ENCODE measurements around the gene ANKRD28. TPM values are rescaled to one million over a fixed set of nuclear protein-coding genes. Genes with fewer than 3 reads are reported as not detected.

Gene ANKRD28
- total RNA-seq, 1 experiment from 2014 or later = 47.5 TPM

DNA sequence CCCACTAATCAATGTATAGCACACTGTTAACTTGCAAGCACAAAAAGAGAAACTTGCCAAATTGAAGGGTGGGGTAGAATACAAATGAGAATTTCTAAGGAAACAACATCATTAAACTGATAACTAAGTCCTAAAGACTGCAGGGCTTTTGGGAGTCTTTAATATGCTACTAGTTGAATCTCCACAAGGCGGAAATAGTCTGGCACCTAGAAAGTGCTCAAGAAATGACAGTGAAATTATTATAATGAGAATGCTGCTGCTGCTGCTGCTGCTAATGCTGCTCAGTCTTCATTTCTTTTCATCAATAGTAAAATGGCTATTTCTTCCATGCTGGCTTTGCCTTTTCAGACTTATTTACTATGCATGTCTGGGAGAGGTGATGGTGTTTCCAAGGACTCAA, 104.4 kb downstream of the ANKRD28 start:
- peaks cover 3 to 4% of the 10 kb centered on the region in 2 experiments; a peak in 2 of 4 replicates for H3K36me3 ChIP-seq (ENCODE audit: control insufficient read depth in 1 of 2, insufficient read depth in 2 of 2, low read length in 2 of 2)
- POLR2A ChIA-PET = no interaction called here
- no TSS peak for BruUV-seq (replicated peaks)

GRCh38 chr3:15690748-15691147, 107.0 kb downstream of the ANKRD28 start:
- Histone ChIP-seq H4K20me1 (ENCODE audit: insufficient read depth) (no peaks in the 10 kb centered on the region), H3K9me3 (ENCODE audit: control insufficient read depth in 1 of 2, insufficient read depth in 1 of 2, low read depth in 1 of 2, low read length in 2 of 2) (no peaks in the 10 kb centered on the region), H3K4me3 (replicated peaks in 1 of 2; ENCODE audit: low read depth in 1 of 2, low read length in 2 of 2) (no peak overlapping the region), H3K27ac (ENCODE audit: low read depth, low read length) (no peak overlapping the region), H2AFZ (ENCODE audit: low read depth, low read length, poor library complexity, severe bottlenecking) (no peak overlapping the region), H3K4me1 (ENCODE audit: control insufficient read depth in 1 of 2, insufficient read depth in 2 of 2, low read length in 2 of 2) (no peaks in the 10 kb centered on the region), H3K79me2 (ENCODE audit: insufficient read depth, low read length) (no peaks in the 10 kb centered on the region), H3K9me2 (ENCODE audit: insufficient read depth) (no peaks in the 10 kb centered on the region), H3K9ac (ENCODE audit: low read length) (no peak overlapping the region), H3K36me3 (ENCODE audit: control insufficient read depth in 1 of 2, insufficient read depth in 2 of 2, low read length in 2 of 2) (peaks cover 3 to 4% of the 10 kb centered on the region in 2 experiments; a peak in 2 of 4 replicates), H3K4me2 (ENCODE audit: low read length) (no peak overlapping the region), H3K27me3 (ENCODE audit: insufficient read depth, low read length) (no peaks in the 10 kb centered on the region)
- no TSS peak for BruUV-seq (replicated peaks)
- ChIA-PET POLR2A (no interaction called here), CTCF (no interaction called here), RAD21 (ENCODE audit: low non-redundant PET in 1 of 2, low total read pairs in 2 of 2, uncharacterized antibody in 2 of 2, unreplicated experiment in 2 of 2) (no interaction called here)
- no peak for DNase-seq (ENCODE audit: low read depth, low spot score)
- TF ChIP-seq TCF7L2 (IDR thresholded peaks at IDR 0.05; ENCODE audit: borderline replicate concordance, extremely low read depth, insufficient read depth, insufficient read length) (no peak), RAD21 (IDR thresholded peaks at IDR 0.05; ENCODE audit: low read depth) (no peak), CBX3 (IDR thresholded peaks at IDR 0.05; ENCODE audit: low read depth) (no peak), CTCF (IDR thresholded peaks at IDR 0.05 in 2 of 3, conservative IDR thresholded peaks at IDR 0.05 in 1 of 3; ENCODE audit: borderline replicate concordance in 1 of 3, insufficient read depth in 1 of 3, low read depth in 2 of 3, low read length in 2 of 3) (no peak), ELF1 (IDR thresholded peaks at IDR 0.05; ENCODE audit: borderline replicate concordance, low read depth) (no peak), ZBTB33 (IDR thresholded peaks at IDR 0.05; ENCODE audit: extremely low read depth, insufficient replicate concordance, low read length) (no peak)
- TF ChIP-seq, protein P1, sequence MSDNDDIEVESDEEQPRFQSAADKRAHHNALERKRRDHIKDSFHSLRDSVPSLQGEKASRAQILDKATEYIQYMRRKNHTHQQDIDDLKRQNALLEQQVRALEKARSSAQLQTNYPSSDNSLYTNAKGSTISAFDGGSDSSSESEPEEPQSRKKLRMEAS (IDR thresholded peaks at IDR 0.05) = no peak
- ATAC-seq = no peak
- intact Hi-C loops (cut with micrococcal nuclease) = no loop called here

More for the DNA sequence above, 104.4 kb downstream of the ANKRD28 start:
- no peaks in the 10 kb centered on the region for H4K20me1 ChIP-seq (ENCODE audit: insufficient read depth)
- H3K4me2 ChIP-seq (ENCODE audit: low read length) = no peak overlapping the region
- H3K9me3 ChIP-seq (ENCODE audit: control insufficient read depth in 1 of 2, insufficient read depth in 1 of 2, low read depth in 1 of 2, low read length in 2 of 2) = no peaks in the 10 kb centered on the region
- ChIA-PET RAD21 (ENCODE audit: low non-redundant PET in 1 of 2, low total read pairs in 2 of 2, uncharacterized antibody in 2 of 2, unreplicated experiment in 2 of 2) (no interaction called here), CTCF (no interaction called here)
- TF ChIP-seq CBX3 (IDR thresholded peaks at IDR 0.05; ENCODE audit: low read depth) (no peak), CTCF (IDR thresholded peaks at IDR 0.05 in 2 of 3, conservative IDR thresholded peaks at IDR 0.05 in 1 of 3; ENCODE audit: borderline replicate concordance in 1 of 3, insufficient read depth in 1 of 3, low read depth in 2 of 3, low read length in 2 of 3) (peak; percentile 5 to 18 (median 7); a peak in 2 of 6 replicates), RAD21 (IDR thresholded peaks at IDR 0.05; ENCODE audit: low read depth) (peak; percentile 17; the same call in 1 of the 2 replicates)
- H3K4me1 ChIP-seq (ENCODE audit: control insufficient read depth in 1 of 2, insufficient read depth in 2 of 2, low read length in 2 of 2) = no peaks in the 10 kb centered on the region
- no peak overlapping the region for H3K9ac ChIP-seq (ENCODE audit: low read length)
- intact Hi-C loops (cut with micrococcal nuclease) = no loop called here
- no peaks in the 10 kb centered on the region for H3K9me2 ChIP-seq (ENCODE audit: insufficient read depth)
- no peaks in the 10 kb centered on the region for H3K79me2 ChIP-seq (ENCODE audit: insufficient read depth, low read length)
- no peak overlapping the region for H3K27ac ChIP-seq (ENCODE audit: low read depth, low read length)
- no peak for DNase-seq (ENCODE audit: low read depth, low spot score)
- peak; percentile 58; the same call in 1 of the 2 replicates for ATAC-seq
- no peak overlapping the region for H2AFZ ChIP-seq (ENCODE audit: low read depth, low read length, poor library complexity, severe bottlenecking)
- H3K27me3 ChIP-seq (ENCODE audit: insufficient read depth, low read length) = no peaks in the 10 kb centered on the region
- no peak overlapping the region for H3K4me3 ChIP-seq (replicated peaks in 1 of 2; ENCODE audit: low read depth in 1 of 2, low read length in 2 of 2)
